GM12865 (cell line): Measurements from ENCODE around the gene MYO1E.

ENCODE experiments used
- DNase-seq: peaks from one replicate; pipeline ENCODE4 v3.0.0; 2010; ENCODE audit warnings: low read depth
- H3K4me3 ChIP-seq: 2 replicates; pipeline ENCODE4 v1.5.1; 2011; ENCODE audit warnings: mild to moderate bottlenecking, low read depth, low read length, control low read depth
- TF ChIP-seq, protein P1 (sequence below): IDR thresholded peaks from 2 replicates; pipeline ENCODE4 v1.5.1; 2011; ENCODE audit warnings: low read length, control low read depth, low read depth, inconsistent platforms; ENCODE audit not compliant: insufficient read depth; ENCODE audit errors: missing control alignments

The MYO1E gene

DNA sequence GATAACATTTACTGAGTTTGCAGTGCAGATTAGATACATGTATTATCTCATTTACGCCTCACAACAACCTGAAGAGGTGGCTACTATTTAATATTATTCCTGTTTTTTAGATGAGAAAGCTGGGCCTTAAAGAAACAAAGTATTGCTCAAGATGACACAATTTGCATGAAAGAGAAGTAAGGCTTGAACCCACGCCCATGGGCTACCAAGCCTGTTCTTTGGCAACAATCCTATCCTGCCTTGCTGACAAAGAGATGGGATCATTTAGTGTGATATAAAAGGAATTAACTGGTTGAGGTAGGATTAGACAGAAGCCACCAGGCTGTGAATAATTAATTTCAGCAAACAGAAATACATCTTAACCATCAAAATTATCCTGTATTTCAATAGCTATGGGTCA is 175.2 kb downstream of the MYO1E start:
- H3K4me3 ChIP-seq: no peak overlapping the region
- no peak for DNase-seq
- TF ChIP-seq, protein P1, sequence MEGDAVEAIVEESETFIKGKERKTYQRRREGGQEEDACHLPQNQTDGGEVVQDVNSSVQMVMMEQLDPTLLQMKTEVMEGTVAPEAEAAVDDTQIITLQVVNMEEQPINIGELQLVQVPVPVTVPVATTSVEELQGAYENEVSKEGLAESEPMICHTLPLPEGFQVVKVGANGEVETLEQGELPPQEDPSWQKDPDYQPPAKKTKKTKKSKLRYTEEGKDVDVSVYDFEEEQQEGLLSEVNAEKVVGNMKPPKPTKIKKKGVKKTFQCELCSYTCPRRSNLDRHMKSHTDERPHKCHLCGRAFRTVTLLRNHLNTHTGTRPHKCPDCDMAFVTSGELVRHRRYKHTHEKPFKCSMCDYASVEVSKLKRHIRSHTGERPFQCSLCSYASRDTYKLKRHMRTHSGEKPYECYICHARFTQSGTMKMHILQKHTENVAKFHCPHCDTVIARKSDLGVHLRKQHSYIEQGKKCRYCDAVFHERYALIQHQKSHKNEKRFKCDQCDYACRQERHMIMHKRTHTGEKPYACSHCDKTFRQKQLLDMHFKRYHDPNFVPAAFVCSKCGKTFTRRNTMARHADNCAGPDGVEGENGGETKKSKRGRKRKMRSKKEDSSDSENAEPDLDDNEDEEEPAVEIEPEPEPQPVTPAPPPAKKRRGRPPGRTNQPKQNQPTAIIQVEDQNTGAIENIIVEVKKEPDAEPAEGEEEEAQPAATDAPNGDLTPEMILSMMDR: no peak

DNA sequence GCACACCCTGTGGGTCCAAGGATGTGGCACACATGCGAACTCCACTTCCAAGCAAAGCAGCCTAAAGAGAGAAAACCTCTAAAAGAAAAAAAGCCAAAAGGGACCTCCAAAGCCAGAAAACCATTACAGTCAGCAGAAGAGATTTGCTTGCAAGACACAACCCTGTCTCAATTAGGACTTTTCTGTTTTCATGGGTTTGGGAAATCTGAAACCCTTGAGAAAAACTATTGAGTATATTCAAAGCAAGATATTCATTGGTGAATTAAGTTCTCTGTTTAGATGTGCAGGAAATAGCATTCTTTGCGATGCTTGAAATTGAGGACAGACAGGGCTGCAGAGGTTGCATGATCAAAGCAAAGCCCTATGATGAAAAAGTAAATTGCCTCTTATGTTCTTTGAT is 176.3 kb downstream of the MYO1E start:
- DNase-seq: no peak
- TF ChIP-seq, protein P1: no peak
- H3K4me3 ChIP-seq: no peak overlapping the region

DNA sequence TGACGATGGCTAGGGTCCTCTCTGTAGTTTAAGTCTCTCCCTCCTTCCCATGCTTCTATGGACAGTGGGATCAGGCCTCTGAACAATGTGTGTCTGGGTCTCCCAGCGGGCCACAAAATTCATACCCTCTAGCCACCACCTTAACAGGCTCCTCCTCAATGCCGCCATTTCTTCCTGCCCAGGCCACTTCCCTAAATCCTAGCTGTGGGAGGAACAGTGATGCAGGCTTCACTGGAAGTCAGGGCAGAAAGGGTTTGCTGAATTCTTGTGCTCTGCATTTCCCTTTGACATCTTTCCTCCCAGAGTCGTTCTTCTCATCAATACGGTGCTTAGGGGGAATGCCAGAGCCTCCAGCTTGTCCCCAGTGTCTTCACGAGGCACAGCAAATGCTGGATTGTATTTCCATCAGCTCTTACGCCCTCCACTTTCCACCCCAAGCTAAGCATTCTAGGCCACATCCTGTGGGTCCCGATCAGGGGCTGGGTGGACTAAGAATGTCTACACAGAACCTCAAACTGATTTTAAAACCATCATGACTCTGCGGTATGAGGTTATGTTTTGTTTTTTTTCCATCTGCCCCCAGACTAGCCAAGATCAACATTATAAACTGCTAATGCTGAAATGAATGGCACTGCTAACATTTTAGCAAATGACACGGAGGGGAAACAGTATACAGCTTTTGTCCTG is 177.9 kb downstream of the MYO1E start:
- no peak for DNase-seq
- TF ChIP-seq, protein P1: no peak
- no peak overlapping the region for H3K4me3 ChIP-seq

DNA sequence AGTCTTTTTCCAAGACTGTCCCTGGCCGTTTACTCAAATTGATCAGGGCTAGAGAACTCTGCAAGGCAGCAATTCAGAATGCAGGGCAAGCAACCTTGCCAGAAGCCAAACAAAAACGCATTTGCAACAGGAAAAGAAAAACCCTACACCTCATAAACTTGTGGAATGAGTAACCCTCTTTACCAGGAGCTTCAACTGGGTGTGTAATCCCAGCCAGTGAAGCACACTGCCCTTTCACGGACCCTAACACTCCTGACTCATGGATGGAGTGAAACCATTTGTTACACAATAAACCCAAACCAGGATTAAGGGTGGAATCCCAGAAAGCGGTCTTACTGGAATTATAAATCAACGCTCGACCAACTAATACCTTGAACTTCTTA is 180.8 kb downstream of the MYO1E start:
- no peak for DNase-seq
- no peak overlapping the region for H3K4me3 ChIP-seq
- TF ChIP-seq, protein P1: no peak

DNA sequence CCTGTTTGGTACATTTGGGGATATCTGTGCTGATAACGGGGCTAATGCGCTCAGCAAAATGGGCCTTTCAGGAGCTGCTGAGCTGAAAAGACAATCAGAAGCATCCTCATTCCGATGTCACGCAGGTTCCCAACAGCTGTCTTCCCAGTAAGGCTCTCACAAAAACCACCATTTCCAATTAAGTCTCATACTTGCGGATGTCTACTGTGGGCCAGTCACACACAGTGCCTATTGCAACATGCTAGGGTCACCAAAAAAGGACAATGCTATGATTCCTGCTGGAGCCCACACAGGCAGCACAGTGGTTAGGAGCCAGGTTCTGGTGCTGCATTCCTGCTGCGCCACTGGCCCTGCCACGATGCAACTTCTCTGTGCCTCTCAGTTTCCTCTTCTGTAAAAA is 182.4 kb downstream of the MYO1E start:
- no peak for DNase-seq
- TF ChIP-seq, protein P1: no peak
- H3K4me3 ChIP-seq: no peak overlapping the region

DNA sequence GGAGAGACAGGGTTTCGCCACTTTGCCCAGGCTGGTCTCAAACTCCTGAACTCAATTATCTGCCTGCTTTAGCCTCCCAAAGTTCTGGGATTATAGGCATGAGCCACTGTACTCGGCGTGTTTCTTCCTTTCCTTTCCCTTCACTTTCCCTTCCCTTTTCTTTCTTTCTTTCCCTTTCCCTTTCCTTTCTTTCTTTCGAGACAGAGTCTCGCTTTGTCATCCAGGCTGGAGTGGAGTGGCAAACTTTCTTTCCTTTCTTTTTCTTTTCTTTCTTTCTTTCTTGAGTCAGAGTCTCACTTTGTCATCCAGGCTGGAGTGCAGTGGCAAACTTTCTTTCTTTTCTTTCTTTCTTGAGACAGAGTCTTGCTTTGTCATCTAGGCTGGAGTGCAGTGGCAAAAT is 183.4 kb downstream of the MYO1E start:
- no peak overlapping the region for H3K4me3 ChIP-seq
- no peak for DNase-seq
- TF ChIP-seq, protein P1: no peak

DNA sequence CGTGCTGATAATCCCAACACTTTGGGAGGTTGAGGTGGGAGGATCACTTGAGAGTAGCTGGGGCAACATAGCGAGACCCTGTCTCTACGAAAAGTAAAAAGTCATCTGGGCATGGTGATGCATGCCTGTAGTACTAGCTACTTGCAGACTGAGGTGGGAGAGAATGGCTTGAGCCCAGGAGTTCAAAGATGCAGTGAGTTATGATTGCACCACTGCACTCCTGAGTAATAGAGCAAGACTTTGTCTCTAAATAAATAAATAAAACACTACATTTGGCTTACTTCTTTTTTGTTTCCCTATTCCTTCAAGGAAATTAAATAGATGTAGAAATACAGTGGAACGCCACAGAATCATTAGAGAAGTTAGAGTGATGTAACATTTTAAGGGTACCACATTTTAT is 186.2 kb downstream of the MYO1E start:
- no peak for DNase-seq
- TF ChIP-seq, protein P1: no peak
- H3K4me3 ChIP-seq: no peak overlapping the region
